ENCODE results near the gene GZMH.

DNA sequence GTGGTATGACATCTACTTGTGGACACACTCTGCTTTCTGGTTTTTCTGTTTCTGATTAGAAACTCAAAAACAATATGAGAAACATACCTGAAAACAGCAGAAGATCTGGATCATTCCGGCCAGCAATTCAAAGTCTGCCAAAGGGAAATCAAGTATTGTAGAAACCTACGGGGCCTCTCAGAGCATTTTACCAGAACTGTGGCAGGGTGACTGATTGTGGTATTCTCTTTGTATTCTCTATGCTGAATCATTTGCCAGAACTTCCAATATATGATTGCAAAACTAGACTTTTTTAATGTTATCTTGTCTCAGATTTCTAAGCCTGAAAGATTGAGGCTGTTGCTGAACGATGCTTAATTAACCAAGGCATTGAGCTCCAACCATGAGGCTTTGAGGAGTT lies 30.4 kb upstream of the GZMH start:
- TF ChIP-seq, protein P1, sequence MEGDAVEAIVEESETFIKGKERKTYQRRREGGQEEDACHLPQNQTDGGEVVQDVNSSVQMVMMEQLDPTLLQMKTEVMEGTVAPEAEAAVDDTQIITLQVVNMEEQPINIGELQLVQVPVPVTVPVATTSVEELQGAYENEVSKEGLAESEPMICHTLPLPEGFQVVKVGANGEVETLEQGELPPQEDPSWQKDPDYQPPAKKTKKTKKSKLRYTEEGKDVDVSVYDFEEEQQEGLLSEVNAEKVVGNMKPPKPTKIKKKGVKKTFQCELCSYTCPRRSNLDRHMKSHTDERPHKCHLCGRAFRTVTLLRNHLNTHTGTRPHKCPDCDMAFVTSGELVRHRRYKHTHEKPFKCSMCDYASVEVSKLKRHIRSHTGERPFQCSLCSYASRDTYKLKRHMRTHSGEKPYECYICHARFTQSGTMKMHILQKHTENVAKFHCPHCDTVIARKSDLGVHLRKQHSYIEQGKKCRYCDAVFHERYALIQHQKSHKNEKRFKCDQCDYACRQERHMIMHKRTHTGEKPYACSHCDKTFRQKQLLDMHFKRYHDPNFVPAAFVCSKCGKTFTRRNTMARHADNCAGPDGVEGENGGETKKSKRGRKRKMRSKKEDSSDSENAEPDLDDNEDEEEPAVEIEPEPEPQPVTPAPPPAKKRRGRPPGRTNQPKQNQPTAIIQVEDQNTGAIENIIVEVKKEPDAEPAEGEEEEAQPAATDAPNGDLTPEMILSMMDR (IDR thresholded peaks at IDR 0.05): no peak
- no peak for TF ChIP-seq POLR2A (IDR thresholded peaks at IDR 0.05)

Measured in lower leg skin (tissue), 3 donors.